HG03196 (cell line): ENCODE data around the gene PATJ.
"Not testable (repeated sequence)": the region's sequence is repeated elsewhere in the genome, so short reads cannot be mapped to it uniquely, and the experiment has no call there.

Source experiments
- ATAC-seq: cut with Tn5 transposase; IDR thresholded peaks from one replicate; pipeline ENCODE4 v1.9.1; 2021; ENCODE audit not compliant: unreplicated experiment

Gene PATJ

DNA sequence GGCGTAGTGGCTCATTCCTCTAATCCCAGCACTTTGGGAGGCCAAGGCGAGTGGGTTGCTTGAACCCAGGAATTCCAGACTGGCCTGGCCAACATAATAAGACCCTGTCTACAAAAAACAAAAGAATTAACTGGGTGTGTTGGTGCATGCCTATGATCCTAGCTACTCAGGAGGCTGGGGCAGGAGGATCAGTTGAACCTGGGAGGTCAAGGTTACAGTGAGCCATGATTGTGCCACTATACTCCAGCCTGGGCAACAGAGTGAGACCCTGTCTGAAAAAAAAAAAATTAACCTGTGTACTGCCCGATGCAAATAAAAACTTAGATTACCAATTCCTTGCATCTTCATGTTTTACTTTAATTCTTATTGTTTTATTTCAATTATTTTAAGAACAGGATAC lies 193.2 kb downstream of the PATJ start:
- no peak for ATAC-seq

- ATAC-seq: no peak
Observed at GRCh38 chr1:61936839-61937238, 194.6 kb downstream of the PATJ start.

GRCh38 chr1:61941794-61942193 lies 199.5 kb downstream of the PATJ start:
- ATAC-seq: no peak

DNA sequence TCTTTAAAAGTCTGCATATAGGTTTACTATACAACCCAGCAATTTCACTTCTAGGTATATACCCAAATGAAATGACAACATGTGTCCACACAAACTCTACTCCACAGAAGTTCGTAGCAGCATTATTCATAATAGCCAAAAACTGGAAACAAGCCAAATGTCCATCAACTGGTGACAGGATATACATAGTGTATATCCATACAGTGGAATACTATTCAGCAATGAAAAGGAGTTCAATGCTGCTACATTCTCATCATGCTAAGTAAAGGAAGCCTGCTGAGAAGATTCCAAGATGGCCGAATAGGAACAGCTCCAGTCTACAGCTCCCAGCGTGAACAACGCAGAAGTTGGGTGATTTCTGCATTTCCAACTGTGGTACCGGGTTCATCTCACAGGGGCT lies 200.6 kb downstream of the PATJ start:
- ATAC-seq: no peak

GRCh38 chr1:61948685-61949084 lies 206.4 kb downstream of the PATJ start:
- ATAC-seq: not testable (repeated sequence)

DNA sequence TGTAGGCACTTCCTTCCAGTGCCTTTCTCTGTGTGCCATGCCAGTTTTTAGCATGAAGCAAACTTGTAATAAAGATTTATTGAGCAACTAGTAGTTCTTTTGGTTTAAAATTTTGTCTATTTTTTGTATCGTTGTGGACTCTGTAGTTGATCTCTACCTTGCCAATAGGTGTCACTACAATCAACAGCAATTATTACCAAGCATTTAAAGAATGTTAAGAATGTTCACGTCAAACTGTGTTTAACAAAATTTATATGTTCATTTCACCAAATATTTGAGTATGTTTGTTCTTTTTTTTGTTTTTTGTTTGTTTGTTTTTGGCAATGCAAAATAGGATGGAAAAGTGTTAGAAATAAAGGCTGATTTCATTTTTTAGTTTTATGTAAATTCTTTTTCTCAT lies 208.1 kb downstream of the PATJ start:
- no peak for ATAC-seq

DNA sequence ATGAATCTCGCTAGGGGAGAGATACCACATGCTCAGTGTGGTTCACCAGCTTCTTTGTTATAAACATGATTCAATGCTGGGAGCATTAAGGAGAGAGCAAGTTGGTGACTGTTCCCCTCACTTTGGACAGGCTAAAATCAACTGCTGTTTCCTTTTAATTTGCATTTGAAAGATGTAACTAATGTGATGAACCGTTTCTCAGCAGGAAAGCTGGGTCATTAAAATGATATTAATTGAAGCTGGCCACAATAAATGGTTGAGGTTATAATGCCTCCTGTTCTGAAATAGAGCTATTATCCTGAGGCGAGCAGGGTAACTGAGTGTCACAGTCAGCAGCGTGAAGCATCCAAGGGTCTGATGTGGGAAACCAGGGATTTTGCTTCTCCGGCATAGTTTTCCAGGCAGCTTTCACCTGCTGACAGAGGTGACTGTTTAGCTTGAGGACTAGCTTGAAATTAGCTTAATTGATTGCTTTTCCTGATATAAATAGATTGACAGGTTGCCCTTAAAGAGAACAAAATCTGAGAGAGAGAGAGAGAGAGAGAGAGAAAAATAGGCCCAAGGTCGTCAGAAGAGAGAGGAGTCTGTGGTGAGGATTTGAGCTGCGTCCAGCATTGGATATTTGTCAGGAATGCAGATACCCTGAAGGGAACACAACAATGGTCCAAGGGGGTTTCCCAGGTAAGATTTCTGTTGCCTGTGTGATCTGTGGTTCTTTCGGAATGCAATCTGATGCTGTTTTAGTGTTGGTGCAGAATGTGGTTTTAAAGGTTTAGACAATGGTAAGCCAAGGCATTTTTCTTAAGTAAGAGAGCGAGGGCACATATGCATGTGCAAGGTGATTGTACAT lies 209.7 kb downstream of the PATJ start:
- no peak for ATAC-seq

GRCh38 chr1:61952675-61953074 lies 210.4 kb downstream of the PATJ start:
- no peak for ATAC-seq

DNA sequence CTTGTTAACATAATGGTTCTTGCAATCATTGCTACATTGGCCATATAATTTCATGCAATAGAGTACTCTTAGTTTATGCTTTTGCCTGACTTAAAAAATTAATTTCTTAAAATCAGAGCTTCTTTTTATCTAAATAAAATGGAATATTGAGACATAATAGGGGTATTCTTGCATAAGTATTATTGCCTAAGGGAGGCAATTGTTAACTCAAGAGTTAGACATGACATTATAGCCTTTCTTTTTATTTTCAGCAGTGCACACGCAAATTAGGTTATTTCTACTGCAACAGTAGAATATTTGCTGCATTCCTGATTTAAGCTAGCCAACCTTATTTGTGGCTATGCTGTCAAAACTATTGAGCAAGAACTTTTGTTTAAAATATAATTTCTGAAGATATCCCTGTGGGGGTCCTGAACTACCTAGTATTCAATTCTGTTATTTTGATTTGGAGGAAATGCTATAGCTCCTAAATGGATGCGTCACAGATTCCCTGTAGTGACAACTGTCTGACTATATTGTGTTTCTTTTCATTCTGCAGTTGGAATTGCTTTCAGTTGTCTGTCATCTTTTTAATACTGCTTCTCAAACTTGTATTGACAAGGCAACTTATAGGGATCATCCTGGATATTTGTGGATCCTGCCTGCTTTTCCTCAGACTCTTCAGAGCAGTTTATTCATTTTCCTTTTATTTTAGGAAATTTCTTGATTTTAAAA lies 211.0 kb downstream of the PATJ start:
- ATAC-seq: no peak

DNA sequence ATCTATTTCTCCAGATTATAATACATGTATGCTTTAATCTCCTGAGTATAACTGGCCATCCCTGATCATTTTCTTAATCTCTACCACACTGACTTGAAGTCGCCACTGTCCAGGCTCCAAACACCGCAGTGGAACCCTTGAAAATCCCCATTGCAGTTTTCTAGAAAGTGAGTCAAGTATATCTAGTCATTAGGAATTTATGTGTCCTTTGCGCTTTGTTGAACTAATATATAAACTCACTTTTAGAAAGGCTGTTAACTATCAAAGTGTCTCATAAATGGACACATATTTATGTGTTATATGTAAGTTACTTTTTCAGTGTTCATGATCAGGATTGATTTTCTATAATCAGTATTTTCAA lies 211.5 kb downstream of the PATJ start:
- ATAC-seq: no peak

DNA sequence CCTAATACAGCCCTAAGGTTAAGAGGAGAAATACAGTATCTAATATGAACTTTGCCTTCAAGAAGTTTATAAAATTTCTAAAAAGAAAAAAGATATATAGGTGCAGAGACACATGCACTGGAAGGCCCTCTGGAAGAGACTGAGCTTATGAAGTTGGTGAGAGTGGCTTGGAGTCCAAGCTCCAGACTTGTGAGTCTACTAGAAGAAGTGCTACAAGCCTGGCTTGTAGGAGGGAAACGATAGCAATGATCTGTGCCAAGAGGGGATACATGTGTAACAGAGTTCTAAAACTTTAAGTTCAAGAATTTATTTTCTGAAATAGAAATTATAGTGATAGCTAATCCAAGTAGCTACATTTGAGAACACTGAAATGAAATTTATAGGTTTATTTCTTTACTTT lies 213.0 kb downstream of the PATJ start:
- no peak for ATAC-seq

DNA sequence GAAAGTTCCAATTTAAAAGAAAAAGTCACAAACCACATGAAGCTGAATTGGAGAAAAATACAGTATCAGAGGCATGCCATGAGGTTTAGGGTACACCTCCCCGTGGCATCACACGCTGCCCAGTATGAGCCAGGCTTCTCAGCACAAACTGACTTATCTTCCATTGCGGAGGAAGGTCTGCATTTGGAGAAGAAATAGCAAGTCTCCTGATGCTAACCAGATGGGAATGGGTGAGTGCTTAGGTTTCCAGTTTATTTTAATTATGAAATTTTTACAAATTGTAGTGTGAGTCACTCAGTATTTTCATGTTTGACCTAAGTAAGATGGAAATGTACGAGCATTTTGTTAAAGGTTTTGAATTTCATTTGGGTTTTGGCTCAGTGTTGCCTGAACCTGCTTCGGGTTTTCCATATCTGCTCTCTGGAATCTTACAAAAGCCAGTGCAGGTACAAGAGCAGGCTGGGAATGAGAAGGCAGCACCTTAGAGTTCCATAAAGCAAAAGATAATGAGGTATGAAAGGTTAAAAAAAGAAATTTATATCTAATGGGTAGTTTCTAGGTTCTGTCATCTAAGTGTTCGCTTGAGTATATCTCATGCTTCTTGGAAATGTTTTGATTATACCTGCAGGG lies 213.9 kb downstream of the PATJ start:
- ATAC-seq: no peak

GRCh38 chr1:61956784-61957183 lies 214.5 kb downstream of the PATJ start:
- ATAC-seq: no peak

- no peak for ATAC-seq
Observed at GRCh38 chr1:61961009-61961408, 218.7 kb downstream of the PATJ start.

GRCh38 chr1:61962631-61963030 lies 220.4 kb downstream of the PATJ start:
- no peak for ATAC-seq

- ATAC-seq: not testable (repeated sequence)
Observed at GRCh38 chr1:61966450-61967225, 224.4 kb downstream of the PATJ start.

GRCh38 chr1:61967750-61968149 lies 225.5 kb downstream of the PATJ start:
- no peak for ATAC-seq

- no peak for ATAC-seq
Observed at GRCh38 chr1:61968869-61969268, 226.6 kb downstream of the PATJ start.

DNA sequence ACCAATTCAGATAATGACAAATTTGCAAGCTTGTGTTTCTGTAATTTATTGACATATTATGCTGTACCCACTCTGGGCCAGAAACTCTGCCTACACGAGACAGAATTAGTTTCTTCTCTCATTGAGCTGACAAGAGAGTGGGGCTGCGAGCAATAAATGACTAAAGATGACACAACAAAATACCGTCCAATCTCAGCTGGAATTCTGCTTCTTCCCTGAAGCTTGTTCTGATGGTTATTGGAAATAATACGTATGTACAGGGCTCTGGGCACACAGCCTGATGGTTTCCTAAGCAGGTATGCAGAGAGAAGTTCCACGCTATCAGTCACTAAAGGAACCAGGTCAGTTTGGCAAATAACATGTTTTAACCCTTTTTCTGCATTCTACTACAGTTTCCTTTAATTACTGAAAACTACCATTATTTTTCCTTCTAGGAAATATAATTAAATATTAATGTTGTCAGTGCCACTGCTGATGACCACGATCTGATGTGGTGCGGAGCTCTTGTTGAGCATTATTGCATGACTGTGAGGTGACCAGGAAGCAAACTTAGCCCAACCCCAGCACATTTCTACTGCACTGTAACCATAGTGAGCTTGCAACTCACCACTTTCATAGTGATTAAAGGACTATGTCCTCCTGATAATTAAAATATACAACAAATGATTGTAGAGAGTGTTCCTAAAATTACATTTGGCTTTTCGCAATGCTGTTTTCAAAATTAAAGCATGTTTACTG lies 231.0 kb downstream of the PATJ start:
- ATAC-seq: no peak

DNA sequence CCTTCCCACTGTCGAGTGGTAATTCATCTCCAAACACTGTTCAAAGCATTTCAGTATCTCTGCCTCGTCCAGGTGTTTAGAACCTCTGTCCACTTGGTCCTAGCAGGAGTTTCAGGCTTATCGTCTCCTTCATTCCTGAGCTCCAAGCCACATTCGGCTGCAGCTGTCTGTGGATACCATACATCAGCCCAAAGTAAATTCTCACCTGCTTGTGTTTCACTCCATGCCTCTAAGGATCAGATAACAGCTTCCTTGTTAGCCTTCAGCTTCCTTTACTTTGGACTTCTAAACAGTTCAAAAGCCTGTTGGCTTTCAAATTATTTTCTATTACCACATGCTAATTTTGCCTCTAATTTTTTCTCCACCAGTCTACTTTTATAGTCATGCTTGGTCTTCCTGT lies 233.4 kb downstream of the PATJ start:
- ATAC-seq: no peak

DNA sequence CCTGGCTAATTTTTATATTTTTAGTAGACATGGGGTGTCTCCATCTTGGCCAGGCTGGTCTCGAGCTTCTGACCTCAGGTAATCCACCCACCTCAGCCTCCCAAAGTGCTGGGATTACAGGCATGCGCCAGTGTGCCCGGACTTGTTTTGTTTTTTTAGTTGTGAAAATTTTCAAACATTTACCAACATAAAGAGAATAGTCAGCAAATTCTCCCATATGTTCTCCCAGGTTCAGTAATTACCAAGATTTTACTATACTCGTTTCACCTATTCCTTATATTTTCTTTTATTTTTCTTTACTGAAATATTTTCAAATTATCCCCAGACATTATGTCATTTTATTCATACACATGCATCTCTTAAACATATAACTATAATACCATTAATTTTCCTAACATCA lies 234.3 kb downstream of the PATJ start:
- ATAC-seq: no peak
